Left ventricle myocardium inferior (tissue), 1 donor: ENCODE data around the gene CDKN2B-AS1. TPM values are rescaled to one million over a fixed set of nuclear protein-coding genes. Genes with fewer than 3 reads are reported as not detected.

Experiments
- DNase-seq: peaks from one replicate; pipeline ENCODE4 v3.0.0-alpha.2; 2020
- H3K27ac ChIP-seq: fragments of 200-600 bp; replicated peaks from 2 replicates; pipeline ENCODE4 v1.8.0; 2021
- H3K27me3 ChIP-seq: fragments of 200-600 bp; 2 replicates; pipeline ENCODE4 v1.8.0; 2021; ENCODE audit warnings: low read depth
- H3K36me3 ChIP-seq: fragments of 200-600 bp; 2 replicates; pipeline ENCODE4 v1.8.0; 2021
- H3K4me1 ChIP-seq: fragments of 200-600 bp; 2 replicates; pipeline ENCODE4 v1.8.0; 2021
- H3K4me3 ChIP-seq: fragments of 200-600 bp; 2 replicates; pipeline ENCODE4 v1.8.0; 2021; ENCODE audit warnings: mild to moderate bottlenecking, moderate library complexity
- H3K9me3 ChIP-seq: fragments of 200-600 bp; replicated peaks from 2 replicates; pipeline ENCODE4 v1.8.0; 2021
- CTCF ChIP-seq: fragments of 200-600 bp; IDR thresholded peaks from 2 replicates; pipeline ENCODE4 v1.8.0; 2021; ENCODE audit warnings: antibody characterized with exemption, mild to moderate bottlenecking, borderline replicate concordance
- intact Hi-C: fragments of 100-400 bp; cut with micrococcal nuclease; formaldehyde crosslinking; loops from one replicate; pipeline ENCODE4 v1.11.0; 2022
- total RNA-seq: library from RNA; stranded (reverse); fragmentation: NEBNext Ultra II Directional; extraction: Animal tissue kit (Norgen Biotek cat#: 25700); gene quantifications from one replicate; pipeline ENCODE4 v1.2.1, GENCODE V29; 2021
- donor health status: DM: no; HTN: yes; CAD: no; lungs with severe emphysema.

Gene CDKN2B-AS1
- total RNA-seq, 1 donor from 2014 or later, result 0.30 TPM

DNA sequence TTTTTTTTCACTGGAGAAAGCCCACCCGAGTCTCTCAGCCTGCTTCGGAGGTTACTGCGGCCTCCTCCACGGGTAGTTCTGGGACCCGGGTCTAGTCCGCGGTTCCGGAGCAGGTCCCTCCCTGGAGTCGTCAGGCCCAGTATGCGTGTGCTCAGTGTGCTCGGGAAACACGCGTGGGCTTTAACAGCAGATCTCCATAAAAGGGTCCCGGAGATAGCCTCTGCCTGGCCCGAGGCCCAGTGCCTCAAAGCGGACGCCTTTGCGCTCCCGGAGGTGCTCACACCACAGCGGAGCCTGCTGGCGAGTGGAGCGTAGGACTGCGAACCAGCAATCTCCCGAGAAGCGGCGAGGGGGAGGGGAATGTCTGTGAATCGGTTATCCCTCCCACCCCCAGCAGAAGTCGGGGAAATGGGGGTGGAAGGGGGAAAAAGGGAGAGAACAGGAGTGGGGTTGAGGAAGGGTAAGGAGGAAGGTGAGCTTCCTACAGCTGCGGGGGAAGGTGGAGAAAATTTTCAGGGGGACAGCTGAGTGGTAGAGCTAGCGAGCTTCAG is 29.1 kb upstream of the CDKN2B-AS1 start:
- Histone ChIP-seq H3K36me3 (no peaks in the 10 kb centered on the region), H3K27me3 (peaks cover 100% of the 10 kb centered on the region), H3K27ac (no peak overlapping the region), H3K4me1 (peaks cover 27% of the 10 kb centered on the region), H3K4me3 (peak overlapping the region; percentile 55), H3K9me3 (peaks cover 13% of the 10 kb centered on the region)
- no peak for DNase-seq
- TF ChIP-seq CTCF, result peak; percentile 21
- intact Hi-C loops, result no loop called here

DNA sequence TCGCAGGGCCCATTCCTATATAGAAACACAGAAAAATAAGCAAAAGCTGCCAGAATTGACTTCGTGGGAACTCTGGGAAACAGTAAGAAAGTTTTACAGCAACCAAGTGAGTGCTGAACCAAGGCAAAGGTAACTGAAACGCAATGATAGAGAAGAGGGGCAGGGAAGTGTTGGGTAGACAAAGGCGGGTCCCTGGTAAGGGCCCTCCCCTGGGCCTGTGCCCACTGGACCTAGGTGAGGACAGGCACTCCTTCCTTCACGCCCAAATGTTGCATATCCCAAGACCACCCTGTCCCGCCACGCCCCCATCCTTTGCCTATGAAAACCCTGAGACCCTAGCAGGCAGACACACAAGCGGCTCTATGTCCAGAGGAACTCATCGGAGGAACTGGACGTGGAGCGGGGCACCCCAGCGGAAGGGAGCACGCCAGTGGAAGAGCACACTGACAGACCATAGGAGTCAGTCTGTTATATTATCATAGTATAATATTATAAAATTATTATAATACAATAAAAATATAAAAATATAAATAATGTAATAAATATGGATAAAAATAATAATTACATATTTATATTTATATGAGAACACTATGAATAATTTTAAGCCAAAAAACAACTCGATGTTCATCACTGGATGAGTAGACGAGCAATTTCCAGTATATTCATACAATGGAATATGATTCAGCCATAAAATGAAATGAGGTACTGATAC is 28.3 kb upstream of the CDKN2B-AS1 start:
- Histone ChIP-seq H3K27me3 (peaks cover 100% of the 10 kb centered on the region), H3K4me3 (no peak overlapping the region), H3K4me1 (peaks cover 33% of the 10 kb centered on the region), H3K27ac (no peak overlapping the region), H3K36me3 (no peaks in the 10 kb centered on the region), H3K9me3 (peaks cover 13% of the 10 kb centered on the region)
- no peak for TF ChIP-seq CTCF
- intact Hi-C loops, result no loop called here
- no peak for DNase-seq

GRCh38 chr9:21967169-21967568 is 27.4 kb upstream of the CDKN2B-AS1 start:
- no peak overlapping the region for H3K4me3 ChIP-seq
- H3K27me3 ChIP-seq, result peaks cover 100% of the 10 kb centered on the region
- no peak overlapping the region for H3K27ac ChIP-seq
- no peak for DNase-seq
- H3K36me3 ChIP-seq, result no peaks in the 10 kb centered on the region
- H3K9me3 ChIP-seq, result peaks cover 13% of the 10 kb centered on the region
- peaks cover 33% of the 10 kb centered on the region for H3K4me1 ChIP-seq
- intact Hi-C loops, result no loop called here
- TF ChIP-seq CTCF, result no peak

DNA sequence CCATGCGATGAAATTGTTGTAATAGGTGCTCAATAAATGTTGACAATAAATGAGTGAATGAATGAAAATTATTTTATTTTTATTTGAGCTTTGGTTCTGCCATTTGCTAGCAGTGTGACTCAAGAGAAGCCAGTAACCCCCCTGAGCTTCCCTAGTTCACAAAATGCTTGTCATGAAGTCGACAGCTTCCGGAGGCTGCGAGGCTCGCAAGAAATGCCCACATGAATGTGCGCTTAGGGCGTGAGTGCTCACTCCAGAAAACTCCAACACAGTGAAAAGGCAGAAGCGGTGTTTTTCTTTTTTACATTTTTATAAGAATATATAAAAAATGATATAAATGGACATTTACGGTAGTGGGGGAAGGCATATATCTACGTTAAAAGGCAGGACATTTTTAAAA is 26.9 kb upstream of the CDKN2B-AS1 start:
- peaks cover 33% of the 10 kb centered on the region for H3K4me1 ChIP-seq
- peaks cover 10% of the 10 kb centered on the region for H3K9me3 ChIP-seq
- peaks cover 100% of the 10 kb centered on the region for H3K27me3 ChIP-seq
- no peak overlapping the region for H3K27ac ChIP-seq
- H3K4me3 ChIP-seq, result no peak overlapping the region
- intact Hi-C loops, result no loop called here
- no peak for DNase-seq
- H3K36me3 ChIP-seq, result no peaks in the 10 kb centered on the region
- TF ChIP-seq CTCF, result no peak

GRCh38 chr9:21968331-21969010 is 26.1 kb upstream of the CDKN2B-AS1 start:
- intact Hi-C loops, result no loop called here

More at GRCh38 chr9:21968331-21969010, 26.1 kb upstream of the CDKN2B-AS1 start:
- Histone ChIP-seq H3K27me3 (peaks cover 100% of the 10 kb centered on the region), H3K4me1 (peaks cover 33% of the 10 kb centered on the region), H3K4me3 (no peak overlapping the region), H3K36me3 (no peaks in the 10 kb centered on the region), H3K27ac (no peak overlapping the region), H3K9me3 (peaks cover 2% of the 10 kb centered on the region)
- DNase-seq, result no peak
- TF ChIP-seq CTCF, result no peak
